Liver (tissue), 9 donors: ENCODE data around the gene SH2D3A. TPM values are rescaled to one million over a fixed set of nuclear protein-coding genes. Genes with fewer than 3 reads are reported as not detected.

Source experiments
- DNase-seq: peaks from one replicate; pipeline ENCODE4 v3.0.0-alpha.2; 2017; ENCODE audit warnings: low spot score
- H3K27ac ChIP-seq, 2 donors: one replicate each; pipeline ENCODE4 v1.7.0; 2013; ENCODE audit warnings: inconsistent platforms in 2 of 2, low read length in 2 of 2, control low read depth in 1 of 2, low read depth in 1 of 2, mild to moderate bottlenecking in 1 of 2
- H3K27me3 ChIP-seq, 4 donors: one replicate each; pipeline versions ENCODE4 v1.6.1 to v1.7.0; 2013; ENCODE audit warnings: low read length in 3 of 4, inconsistent platforms in 1 of 4, mild to moderate bottlenecking in 1 of 4, moderate library complexity in 1 of 4; ENCODE audit not compliant: control insufficient read depth in 4 of 4, insufficient read depth in 4 of 4
- H3K36me3 ChIP-seq, 4 donors: one replicate each; pipeline versions ENCODE4 v1.6.1 to v1.7.0; 2013; ENCODE audit warnings: low read length in 3 of 4, mild to moderate bottlenecking in 3 of 4, low read depth in 1 of 4, moderate library complexity in 1 of 4; ENCODE audit not compliant: control insufficient read depth in 4 of 4, insufficient read depth in 3 of 4
- H3K4me1 ChIP-seq, 4 donors: one replicate each; pipeline versions ENCODE4 v1.6.1 to v1.7.0; 2013; ENCODE audit warnings: low read length in 3 of 4, mild to moderate bottlenecking in 3 of 4, moderate library complexity in 1 of 4; ENCODE audit not compliant: control insufficient read depth in 4 of 4, insufficient read depth in 4 of 4
- H3K4me3 ChIP-seq, 3 donors: one replicate each; pipeline versions ENCODE4 v1.6.1 to v1.7.0; 2013; ENCODE audit warnings: low read length in 3 of 3, control low read depth in 1 of 3, low read depth in 1 of 3, mild to moderate bottlenecking in 1 of 3
- H3K9ac ChIP-seq, 2 donors: one replicate each; pipeline ENCODE4 v1.7.0; 2013; ENCODE audit warnings: low read length in 2 of 2, mild to moderate bottlenecking in 2 of 2, moderate library complexity in 2 of 2, control low read depth in 1 of 2, low read depth in 1 of 2
- H3K9me3 ChIP-seq, 4 donors: one replicate each; pipeline versions ENCODE4 v1.6.1 to v1.7.0; 2013; ENCODE audit warnings: low read length in 3 of 4; ENCODE audit not compliant: control insufficient read depth in 4 of 4
- CTCF ChIP-seq: fragments of 150-350 bp; IDR thresholded peaks from 2 replicates; pipeline ENCODE4 v1.5.1; 2017; ENCODE audit warnings: improper control_type of control experiment, low read depth, low read length; ENCODE audit not compliant: missing input control
- EGR1 ChIP-seq, 2 donors: IDR thresholded peaks; 2 replicates each; pipeline ENCODE4 v1.6.1; 2016 to 2018; ENCODE audit warnings: antibody characterized with exemption in 2 of 2, low read depth in 2 of 2
- FOXA1 ChIP-seq: IDR thresholded peaks from 2 replicates; pipeline ENCODE4 v1.6.1; 2016; ENCODE audit warnings: antibody characterized with exemption
- GABPA ChIP-seq, 2 donors: IDR thresholded peaks in 1 of 2; conservative IDR thresholded peaks in 1 of 2; 2 replicates each; pipeline ENCODE4 v1.6.1; 2016; ENCODE audit warnings: antibody characterized with exemption in 2 of 2, mild to moderate bottlenecking in 1 of 2, moderate library complexity in 1 of 2
- HNF4G ChIP-seq: IDR thresholded peaks from 2 replicates; pipeline ENCODE4 v1.6.1; 2016; ENCODE audit warnings: antibody characterized with exemption
- NR2F2 ChIP-seq: IDR thresholded peaks from 2 replicates; pipeline ENCODE4 v1.6.1; 2016; ENCODE audit warnings: antibody characterized with exemption
- RAD21 ChIP-seq, 2 donors: IDR thresholded peaks; 2 replicates each; pipeline ENCODE4 v1.6.1; 2016; ENCODE audit warnings: antibody characterized with exemption in 2 of 2, mild to moderate bottlenecking in 2 of 2
- REST ChIP-seq: IDR thresholded peaks from 2 replicates; pipeline ENCODE4 v1.6.1; 2016; ENCODE audit warnings: antibody characterized with exemption, mild to moderate bottlenecking
- WGBS: extraction: QIAGEN DNeasy Blood & Tissue Kit; methylation state at CpG from one replicate; pipeline ENCODE4 v1.1.7; 2013; 5-methylcytosine and 5-hydroxymethylcytosine counted together
- polyA plus RNA-seq, 2 donors: library from polyadenylated mRNA; stranded (reverse) in 1 of 2; unstranded in 1 of 2; fragments of 200-250 nt in 1 of 2; fragments of >200 nt in 1 of 2; fragmentation: Nextera tagmentation in 1 of 2; extraction: Ambion mirVana in 1 of 2; gene quantifications; one replicate each; pipeline versions ENCODE4 v1.2.1 to v1.2.3, GENCODE V29; 2013 to 2015
- total RNA-seq, 2 donors: library from RNA; depleted of rRNA; stranded (reverse); fragments of >200 nt; gene quantifications; one replicate each; pipeline ENCODE4 v1.2.3, GENCODE V29; 2014
- donor health status: healthy.
- donor health status: healthy.
- donor health status: healthy.
- donor health status: healthy.
- donor health status: healthy.

Gene SH2D3A
- total and polyA plus RNA-seq, 4 donors = 0.23 to 1.0 (median 0.77) TPM

- no peak overlapping the region for H3K4me3 ChIP-seq
- DNase-seq = no peak
- H3K4me1 ChIP-seq = peaks cover 0 to 49% (median 28%) of the 10 kb centered on the region in 4 donors
- peaks cover 21 to 63% (median 55%) of the 10 kb centered on the region in 4 donors for H3K36me3 ChIP-seq
- TF ChIP-seq GABPA (IDR thresholded peaks at IDR 0.05 in 1 of 2, conservative IDR thresholded peaks at IDR 0.05 in 1 of 2) (no peak), EGR1 (IDR thresholded peaks at IDR 0.05; ENCODE audit: low read depth in 2 of 2) (peak in 1 of 2 donors; percentile 16), CTCF (no peak), REST (peak; percentile 9), FOXA1 (no peak), RAD21 (IDR thresholded peaks at IDR 0.05) (no peak)
- peak overlapping the region in 1 of 2 donors; percentile 25 for H3K27ac ChIP-seq
- H3K9me3 ChIP-seq = no peaks in the 10 kb centered on the region
- WGBS = 29% methylated on average over 24 of the region's 24 CpGs
- H3K9ac ChIP-seq = no peak overlapping the region
- H3K27me3 ChIP-seq = no peaks in the 10 kb centered on the region
These were observed 53.2 kb downstream of the SH2D3A start for GRCh38 chr19:6713773-6714692.

- H3K36me3 ChIP-seq = peaks cover 22 to 67% (median 57%) of the 10 kb centered on the region in 4 donors
- TF ChIP-seq NR2F2 (peak; percentile 5), CTCF (no peak), HNF4G (no peak)
- H3K9ac ChIP-seq = no peak overlapping the region
- DNase-seq = no peak
- peaks cover 0 to 53% (median 28%) of the 10 kb centered on the region in 4 donors for H3K4me1 ChIP-seq
- H3K9me3 ChIP-seq = no peaks in the 10 kb centered on the region
- WGBS = 73% methylated on average over 20 of the region's 20 CpGs
- H3K27me3 ChIP-seq = no peaks in the 10 kb centered on the region
- peak overlapping the region in 1 of 3 donors; percentile 3 for H3K4me3 ChIP-seq
- H3K27ac ChIP-seq = no peak overlapping the region
These were observed 54.3 kb downstream of the SH2D3A start for GRCh38 chr19:6712692-6713670.
